Measurements from ENCODE around the gene SMG5.

GRCh38 chr1:156285437-156285836 lies 2.8 kb upstream of the SMG5 start:
- TF ChIP-seq CTCF (IDR thresholded peaks at IDR 0.05) (no peak), POLR2A (IDR thresholded peaks at IDR 0.05) (no peak)

Data from vagina (tissue), 2 donors.